ENCODE data around the gene NYNRIN.

The NYNRIN gene

DNA sequence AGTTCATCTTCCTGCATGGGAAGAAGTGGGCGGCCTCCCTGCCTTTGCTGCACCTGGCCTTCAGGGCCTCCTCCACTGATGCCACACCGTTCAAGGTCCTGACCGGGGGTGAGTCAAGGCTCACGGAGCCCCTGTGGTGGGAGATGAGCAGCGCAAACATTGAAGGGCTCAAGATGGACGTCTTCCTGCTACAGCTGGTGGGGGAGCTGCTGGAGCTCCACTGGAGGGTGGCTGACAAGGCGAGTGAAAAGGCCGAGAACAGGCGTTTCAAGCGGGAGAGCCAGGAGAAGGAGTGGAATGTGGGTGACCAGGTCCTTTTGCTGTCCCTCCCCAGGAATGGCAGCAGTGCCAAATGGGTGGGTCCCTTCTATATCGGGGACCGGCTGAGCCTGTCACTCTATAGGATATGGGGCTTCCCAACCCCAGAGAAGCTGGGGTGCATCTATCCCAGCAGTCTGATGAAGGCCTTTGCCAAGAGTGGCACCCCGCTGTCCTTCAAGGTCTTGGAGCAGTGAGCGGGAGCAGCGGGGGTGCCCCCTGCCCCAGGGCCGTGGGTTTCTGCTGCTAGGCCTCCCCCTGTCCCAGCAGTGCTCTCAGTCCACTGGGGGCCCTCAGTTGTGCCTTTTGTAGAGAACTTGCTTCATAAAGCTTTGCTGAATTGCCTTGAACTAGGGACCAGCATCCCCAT, 18.3 kb downstream of the NYNRIN start:
- no peak for DNase-seq

- DNase-seq: no peak
Measured at GRCh38 chr14:24417832-24418491, 19.2 kb downstream of the NYNRIN start.

GRCh38 chr14:24418492-24418873, 19.7 kb downstream of the NYNRIN start:
- no peak for DNase-seq

GRCh38 chr14:24422261-24422660, 23.5 kb downstream of the NYNRIN start:
- no peak for DNase-seq

- peak in 1 of 2 experiments; percentile 13 for DNase-seq
Measured at GRCh38 chr14:24422694-24423601, 24.1 kb downstream of the NYNRIN start.

DNA sequence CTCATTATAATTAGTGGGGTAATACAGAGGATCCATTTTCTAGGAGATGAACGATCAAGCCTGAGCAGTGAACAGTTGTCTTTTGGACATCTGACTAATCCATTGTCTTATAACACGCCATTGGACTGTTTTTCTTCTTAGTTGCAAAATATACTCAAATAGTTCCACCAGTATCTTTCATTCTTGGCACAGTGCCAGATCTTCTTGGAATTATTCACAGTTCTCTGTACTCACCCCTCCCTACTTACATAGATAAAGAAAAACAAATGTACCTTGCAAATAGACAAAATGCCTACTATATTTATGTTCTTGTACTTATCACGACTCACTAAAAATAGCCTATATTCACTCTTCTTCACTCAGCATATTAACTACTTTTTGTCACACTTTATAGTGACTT, 26.9 kb downstream of the NYNRIN start:
- DNase-seq: no peak

GRCh38 chr14:24426150-24426911, 27.5 kb downstream of the NYNRIN start:
- DNase-seq: no peak

- peak in 1 of 2 experiments; percentile 13 for DNase-seq
Measured at GRCh38 chr14:24426912-24427536, 28.2 kb downstream of the NYNRIN start.

DNA sequence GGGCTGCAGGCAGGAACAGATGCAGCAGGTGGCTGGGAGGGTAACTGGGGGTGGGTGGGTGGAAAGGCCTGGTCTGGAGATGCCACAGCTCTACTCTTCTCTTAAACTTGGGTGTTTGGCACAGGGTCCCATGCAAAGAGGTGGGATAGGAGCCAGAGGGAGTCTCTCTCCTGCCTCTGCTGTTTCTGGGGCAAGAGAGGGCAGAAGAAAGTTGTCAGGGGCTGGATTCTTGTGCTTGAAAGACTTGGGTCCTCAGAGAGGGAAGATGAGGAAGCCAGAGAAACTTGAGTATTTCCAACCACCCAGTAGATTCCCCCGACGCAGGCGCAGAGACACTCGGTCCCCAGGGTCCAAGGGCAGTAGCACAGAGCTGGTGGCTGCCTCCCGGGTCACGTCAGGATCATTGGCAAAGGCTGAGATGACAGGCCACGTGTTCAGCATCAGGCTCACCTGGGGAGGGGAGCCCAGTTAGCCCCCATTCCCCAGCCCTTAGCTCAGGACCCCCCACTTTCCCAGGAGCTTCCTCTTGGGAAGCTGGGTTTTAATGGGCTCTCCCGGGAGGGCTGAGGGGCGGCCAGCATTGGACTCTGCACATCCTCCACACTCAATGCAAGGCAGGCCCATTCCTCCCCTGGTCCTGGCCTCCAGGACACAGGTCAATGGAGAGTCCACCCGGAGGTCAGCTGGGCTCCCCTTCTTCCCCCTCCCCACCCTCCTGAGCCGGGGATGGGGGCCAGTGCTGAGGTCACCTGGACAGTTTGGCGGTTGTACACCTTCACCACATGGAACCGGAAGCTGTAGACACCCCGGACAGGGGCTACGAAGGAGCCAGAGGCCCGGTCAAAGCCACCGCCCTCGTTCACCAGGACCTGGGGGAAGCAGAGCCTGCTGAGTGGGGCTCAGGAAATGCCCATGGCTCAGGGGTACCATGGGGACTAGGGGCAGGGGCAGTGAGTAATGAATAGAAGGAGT, 29.0 kb downstream of the NYNRIN start:
- DNase-seq: peak in 1 of 2 experiments; percentile 14

DNA sequence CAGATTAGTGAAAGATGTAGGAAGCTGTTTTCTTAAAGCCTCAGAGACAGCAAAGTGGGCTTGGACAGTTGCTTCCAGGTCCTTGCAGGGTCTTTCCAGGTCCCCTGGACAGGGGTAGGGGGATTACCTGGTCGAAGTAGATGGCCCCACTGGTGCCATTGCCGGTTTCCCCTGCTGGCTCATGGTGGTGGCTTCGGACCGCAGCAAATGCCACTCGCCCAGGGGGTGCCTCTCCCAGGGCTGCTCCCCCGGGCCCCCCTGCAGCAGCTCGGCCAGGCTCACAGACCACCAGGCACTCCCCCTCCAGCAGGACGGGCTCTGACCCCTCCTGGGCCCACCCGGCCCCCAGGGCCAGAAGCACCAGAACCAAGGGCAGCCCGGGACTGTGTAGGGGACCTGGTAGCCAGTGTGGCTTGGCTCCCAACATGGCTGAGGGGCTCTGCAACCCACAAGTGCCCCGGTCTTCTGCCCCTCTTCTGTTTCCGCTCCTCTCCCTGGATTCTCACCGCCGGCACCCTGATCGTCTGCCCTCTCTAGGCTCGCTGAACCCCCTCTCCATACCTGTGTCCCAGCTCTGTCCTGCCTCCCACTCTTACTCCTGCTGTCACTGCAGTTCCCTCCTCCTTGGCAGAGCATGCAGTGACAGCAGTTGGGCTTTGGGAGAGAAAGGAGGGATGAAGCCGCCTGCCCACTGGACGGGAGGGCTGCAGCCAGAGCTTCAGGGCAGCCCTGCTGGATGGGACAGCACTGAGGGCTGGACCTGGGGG, 30.0 kb downstream of the NYNRIN start:
- peak in 1 of 2 experiments; percentile 9 for DNase-seq

GRCh38 chr14:24429395-24430142, 30.8 kb downstream of the NYNRIN start, which contains the start of the genes CBLN3 and KHNYN:
Gene CBLN3 (minus strand): TSS chr14:24429668. CDS start chr14:24429054, 614 bp downstream.
Gene KHNYN (plus strand): TSS chr14:24429954. CDS start chr14:24430731, 777 bp downstream.
- peak; percentile 88 to 92 for DNase-seq

- peak in 1 of 2 experiments; percentile 78 for DNase-seq
Measured at GRCh38 chr14:24430143-24430681, 31.4 kb downstream of the NYNRIN start.

GRCh38 chr14:24430682-24431568, 32.1 kb downstream of the NYNRIN start:
- peak; percentile 68 to 72 for DNase-seq

GRCh38 chr14:24431569-24432258, 32.9 kb downstream of the NYNRIN start:
- peak; percentile 92 to 94 for DNase-seq

DNA sequence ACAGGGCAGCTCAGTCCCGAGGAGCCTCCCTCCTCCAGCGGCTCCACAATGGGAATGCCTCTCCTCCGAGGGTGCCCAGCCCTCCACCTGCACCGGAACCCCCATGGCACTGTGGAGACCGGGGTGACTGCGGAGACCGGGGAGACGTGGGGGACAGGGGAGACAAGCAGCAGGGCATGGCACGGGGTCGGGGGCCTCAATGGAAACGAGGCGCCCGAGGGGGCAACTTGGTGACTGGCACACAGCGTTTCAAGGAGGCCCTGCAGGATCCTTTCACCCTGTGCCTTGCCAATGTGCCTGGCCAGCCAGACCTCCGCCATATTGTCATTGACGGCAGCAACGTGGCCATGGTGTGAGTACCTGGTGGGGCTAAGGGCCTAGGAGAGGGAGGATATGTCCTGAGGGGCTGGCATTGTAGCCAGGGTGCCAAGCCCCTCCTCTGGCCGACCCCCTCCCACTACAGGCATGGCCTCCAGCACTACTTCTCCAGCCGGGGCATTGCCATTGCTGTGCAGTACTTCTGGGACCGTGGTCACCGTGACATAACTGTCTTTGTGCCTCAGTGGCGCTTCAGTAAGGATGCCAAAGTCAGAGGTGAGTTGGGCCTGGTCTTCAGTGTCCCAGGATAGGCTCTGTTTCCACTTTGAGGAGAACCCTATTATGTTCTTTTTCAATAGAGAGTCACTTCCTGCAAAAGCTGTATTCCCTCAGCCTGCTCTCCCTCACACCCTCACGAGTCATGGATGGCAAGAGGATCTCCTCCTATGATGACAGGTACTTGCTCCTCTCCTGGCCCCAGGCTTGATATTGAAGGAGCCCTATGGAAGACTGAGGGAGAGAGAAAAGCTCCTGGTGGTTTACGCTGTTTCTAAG, 33.7 kb downstream of the NYNRIN start:
- DNase-seq: peak in 1 of 2 experiments; percentile 17

DNA sequence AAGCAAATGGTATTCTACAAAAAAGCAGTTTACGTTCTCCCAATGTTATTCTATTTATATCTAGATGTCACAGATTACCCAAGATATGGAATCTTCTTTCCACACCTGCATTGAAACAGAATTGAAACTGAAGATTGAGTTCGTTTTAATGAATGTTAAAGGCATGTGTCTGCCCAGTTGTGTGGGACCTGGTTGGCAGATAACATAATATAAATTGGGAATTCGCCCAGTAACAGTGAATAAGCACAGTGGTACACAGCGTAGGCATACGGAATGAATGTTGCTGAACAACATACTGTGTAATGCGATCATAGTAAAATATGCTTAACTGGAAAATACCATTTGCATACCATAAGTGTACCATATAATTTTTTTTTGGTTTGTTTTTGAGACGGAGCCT, 35.2 kb downstream of the NYNRIN start:
- DNase-seq: no peak
